Right atrium auricular region (tissue), 2 donors: ENCODE data around the gene CDH13. TPM values are rescaled to one million over a fixed set of nuclear protein-coding genes. Genes with fewer than 3 reads are reported as not detected.

Experiments used
- DNase-seq: peaks from one replicate; pipeline ENCODE4 v3.0.0-alpha.2; 2019; ENCODE audit warnings: low spot score
- H3K27ac ChIP-seq, 2 donors: fragments of 200-600 bp; sonication (generic); 1 replicate in 1 of 2; 2 replicates in 1 of 2; pipeline ENCODE4 v1.5.1; 2016 to 2019
- H3K27me3 ChIP-seq, 2 donors: fragments of 200-600 bp; sonication (generic); one replicate each; pipeline versions ENCODE4 v1.5.1 to v1.6.0; 2017 to 2019
- H3K36me3 ChIP-seq: fragments of 200-600 bp; sonication (generic); one replicate; pipeline ENCODE4 v1.5.1; 2016
- H3K4me1 ChIP-seq, 2 donors: fragments of 200-600 bp; sonication (generic); one replicate each; pipeline versions ENCODE4 v1.5.1 to v1.6.0; 2017 to 2019
- H3K4me3 ChIP-seq, 2 donors: fragments of 200-600 bp; sonication (generic); 1 replicate in 1 of 2; 2 replicates in 1 of 2; pipeline ENCODE4 v1.5.1; 2017 to 2019; ENCODE audit warnings: mild to moderate bottlenecking in 1 of 2, moderate library complexity in 1 of 2
- H3K9me3 ChIP-seq, 2 donors: fragments of 200-600 bp; sonication (generic); one replicate each; pipeline ENCODE4 v1.5.1; 2019
- CTCF ChIP-seq, 2 donors: fragments of 200-600 bp; sonication (generic); IDR thresholded peaks; one replicate each; pipeline ENCODE4 v1.5.1; 2019; ENCODE audit warnings: antibody characterized with exemption in 2 of 2
- total RNA-seq, 2 donors: library from RNA; depleted of rRNA; stranded (reverse); fragments of >200 nt; gene quantifications; one replicate each; pipeline ENCODE4 v1.1.0, GENCODE V29; 2016

The CDH13 gene
- total RNA-seq, 2 donors from 2014 or later: 75.4 to 85.9 TPM

DNA sequence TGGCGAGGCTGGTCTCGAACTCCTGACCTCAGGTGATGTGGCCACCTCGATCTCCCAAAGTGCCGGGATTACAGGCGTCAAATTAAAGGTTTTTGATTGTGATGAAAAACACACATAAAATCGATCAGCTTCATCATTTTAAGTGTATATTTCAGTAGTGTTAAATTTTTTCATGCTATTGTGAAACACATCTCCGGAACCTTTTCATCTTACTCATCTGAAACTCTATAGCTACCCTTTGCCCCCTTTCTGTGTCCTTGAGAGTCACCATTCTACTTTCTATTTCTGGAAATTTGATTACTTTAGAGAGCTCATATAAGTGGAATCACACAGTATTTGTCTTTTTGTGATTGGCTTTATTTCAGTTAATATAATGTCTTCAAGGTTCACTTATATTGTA is 702.7 kb downstream of the CDH13 start:
- no peaks in the 10 kb centered on the region for H3K4me1 ChIP-seq
- H3K9me3 ChIP-seq: no peaks in the 10 kb centered on the region
- H3K27me3 ChIP-seq: no peaks in the 10 kb centered on the region
- no peaks in the 10 kb centered on the region for H3K36me3 ChIP-seq
- no peak for DNase-seq
- H3K27ac ChIP-seq: no peak overlapping the region
- no peak overlapping the region for H3K4me3 ChIP-seq
- no peak for TF ChIP-seq CTCF (IDR thresholded peaks at IDR 0.05)

DNA sequence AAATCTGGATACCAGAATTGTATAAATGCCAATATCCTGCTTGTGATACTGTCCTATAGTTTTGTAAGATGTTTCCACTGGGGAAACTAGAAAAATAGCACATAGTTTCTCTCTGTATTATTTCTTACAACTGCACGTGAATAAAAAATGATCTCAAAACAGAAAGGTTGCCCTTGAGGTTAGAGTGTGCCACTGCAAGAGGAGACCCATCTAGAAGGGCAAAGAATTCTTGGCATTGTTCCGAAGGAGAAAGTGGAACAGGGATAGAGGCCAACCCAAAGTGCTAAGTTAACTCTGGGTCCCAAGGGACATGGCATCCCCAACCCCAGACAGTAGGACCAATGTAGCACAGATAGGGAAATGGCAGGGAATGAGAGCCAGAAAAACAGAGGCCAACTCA is 703.5 kb downstream of the CDH13 start:
- Histone ChIP-seq H3K36me3 (no peaks in the 10 kb centered on the region), H3K4me3 (no peak overlapping the region), H3K27me3 (no peaks in the 10 kb centered on the region), H3K9me3 (no peaks in the 10 kb centered on the region), H3K4me1 (no peaks in the 10 kb centered on the region), H3K27ac (no peak overlapping the region)
- DNase-seq: no peak
- TF ChIP-seq CTCF (IDR thresholded peaks at IDR 0.05): no peak

DNA sequence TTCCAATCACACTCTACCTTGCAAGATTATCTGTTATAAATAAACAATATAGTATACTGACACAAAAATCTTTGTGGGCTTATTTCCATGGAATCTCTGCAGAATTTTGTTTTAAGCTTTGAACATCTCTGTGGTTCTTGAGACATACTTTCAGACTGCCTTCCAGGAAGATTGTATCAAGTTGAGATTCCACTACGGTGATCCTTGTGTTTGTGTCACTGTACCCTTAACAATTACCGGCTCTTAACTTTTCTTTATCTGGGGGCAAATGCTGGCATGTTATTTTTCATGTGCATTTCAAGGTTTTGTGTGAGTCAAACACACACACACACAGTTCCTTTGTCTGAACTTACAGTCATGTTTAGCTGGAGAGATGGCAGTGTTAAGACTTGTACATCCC is 708.3 kb downstream of the CDH13 start:
- no peak for DNase-seq
- Histone ChIP-seq H3K36me3 (no peaks in the 10 kb centered on the region), H3K27me3 (no peaks in the 10 kb centered on the region), H3K4me1 (no peaks in the 10 kb centered on the region), H3K9me3 (no peaks in the 10 kb centered on the region), H3K27ac (no peak overlapping the region), H3K4me3 (no peak overlapping the region)
- TF ChIP-seq CTCF (IDR thresholded peaks at IDR 0.05): no peak

- H3K27me3 ChIP-seq: no peaks in the 10 kb centered on the region
- no peak for TF ChIP-seq CTCF (IDR thresholded peaks at IDR 0.05)
- no peaks in the 10 kb centered on the region for H3K4me1 ChIP-seq
- no peak overlapping the region for H3K27ac ChIP-seq
- DNase-seq: no peak
- H3K9me3 ChIP-seq: no peaks in the 10 kb centered on the region
- H3K36me3 ChIP-seq: no peaks in the 10 kb centered on the region
- no peak overlapping the region for H3K4me3 ChIP-seq
These were observed 709.8 kb downstream of the CDH13 start for GRCh38 chr16:83336603-83337002.

DNA sequence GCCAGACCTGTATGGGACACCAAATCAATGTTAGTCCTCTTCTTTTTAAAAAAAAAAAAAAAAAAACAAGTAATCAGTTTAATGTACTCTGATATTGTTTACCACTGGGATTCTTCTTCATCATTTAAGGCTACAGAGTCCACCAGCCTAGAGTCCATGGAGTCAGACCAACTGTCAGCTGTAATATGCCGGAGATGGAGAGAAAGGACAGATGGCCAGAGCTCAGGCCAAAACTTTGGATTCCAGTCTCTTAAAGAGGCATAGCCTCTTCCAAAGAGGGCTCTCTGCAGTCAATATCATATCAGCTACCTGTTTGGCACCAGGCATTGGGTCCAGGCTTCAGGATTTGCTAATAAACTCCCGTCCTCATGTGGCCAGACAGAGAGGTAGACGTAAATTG is 711.4 kb downstream of the CDH13 start:
- no peak for DNase-seq
- H3K4me3 ChIP-seq: no peak overlapping the region
- TF ChIP-seq CTCF (IDR thresholded peaks at IDR 0.05): no peak
- no peak overlapping the region for H3K27ac ChIP-seq
- H3K36me3 ChIP-seq: no peaks in the 10 kb centered on the region
- H3K9me3 ChIP-seq: no peaks in the 10 kb centered on the region
- H3K4me1 ChIP-seq: no peaks in the 10 kb centered on the region
- H3K27me3 ChIP-seq: no peaks in the 10 kb centered on the region

DNA sequence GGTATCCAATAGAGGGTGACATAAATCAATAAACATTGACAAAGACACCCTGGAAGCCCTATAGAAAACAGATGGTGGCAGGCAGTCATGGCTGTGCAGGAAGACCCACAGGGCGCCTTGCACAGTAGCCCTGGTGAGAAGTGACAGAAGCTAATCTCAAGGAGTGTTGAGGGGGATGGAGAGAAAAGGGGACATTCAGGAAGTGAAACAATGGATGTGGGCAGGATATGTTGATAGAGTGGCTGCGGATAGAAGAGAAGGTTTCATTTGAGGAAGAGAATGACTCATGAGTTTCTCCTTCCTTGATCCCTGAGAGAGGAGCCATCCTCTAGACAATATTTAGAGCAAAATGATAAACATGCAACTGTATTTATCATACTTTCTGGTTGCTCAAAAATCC is 712.2 kb downstream of the CDH13 start:
- H3K4me1 ChIP-seq: no peaks in the 10 kb centered on the region
- no peak overlapping the region for H3K27ac ChIP-seq
- no peaks in the 10 kb centered on the region for H3K36me3 ChIP-seq
- no peaks in the 10 kb centered on the region for H3K27me3 ChIP-seq
- DNase-seq: no peak
- no peak for TF ChIP-seq CTCF (IDR thresholded peaks at IDR 0.05)
- H3K9me3 ChIP-seq: no peaks in the 10 kb centered on the region
- no peak overlapping the region for H3K4me3 ChIP-seq
